Hepatocyte (in vitro differentiated cells): ENCODE measurements around the gene CDC42BPB.

Source experiments
- CTCF ChIP-seq: fragments of 200-600 bp; sonication (generic); IDR thresholded peaks from 2 replicates; pipeline ENCODE4 v1.5.1; 2016; ENCODE audit warnings: antibody characterized with exemption, mild to moderate bottlenecking; ENCODE audit not compliant: poor library complexity
- EZH2 ChIP-seq: fragments of 200-600 bp; sonication (generic); IDR thresholded peaks from 2 replicates; pipeline ENCODE4 v1.6.1; 2016; ENCODE audit warnings: antibody characterized with exemption, mild to moderate bottlenecking, borderline replicate concordance
- EZH2phosphoT487 ChIP-seq: fragments of 200-600 bp; sonication (generic); IDR thresholded peaks from one replicate; pipeline ENCODE4 v1.6.1; 2018; ENCODE audit warnings: antibody characterized with exemption, mild to moderate bottlenecking, low read depth, moderate library complexity; ENCODE audit not compliant: unreplicated experiment, severe bottlenecking

- TF ChIP-seq CTCF: no peak
- TF ChIP-seq EZH2phosphoT487: no peak
- TF ChIP-seq EZH2: no peak
Measured at GRCh38 chr14:102893452-102893851, 163.9 kb downstream of the CDC42BPB start.
